ENCODE data around the gene MAPKAPK2. TPM values are rescaled to one million over a fixed set of nuclear protein-coding genes. Genes with fewer than 3 reads are reported as not detected.
A peak's percentile ranks its signal among the peaks of the same experiment; 100 is the strongest.

Gene MAPKAPK2
- total RNA-seq, 1 experiment from 2014 or later, result 27.9 TPM

DNA sequence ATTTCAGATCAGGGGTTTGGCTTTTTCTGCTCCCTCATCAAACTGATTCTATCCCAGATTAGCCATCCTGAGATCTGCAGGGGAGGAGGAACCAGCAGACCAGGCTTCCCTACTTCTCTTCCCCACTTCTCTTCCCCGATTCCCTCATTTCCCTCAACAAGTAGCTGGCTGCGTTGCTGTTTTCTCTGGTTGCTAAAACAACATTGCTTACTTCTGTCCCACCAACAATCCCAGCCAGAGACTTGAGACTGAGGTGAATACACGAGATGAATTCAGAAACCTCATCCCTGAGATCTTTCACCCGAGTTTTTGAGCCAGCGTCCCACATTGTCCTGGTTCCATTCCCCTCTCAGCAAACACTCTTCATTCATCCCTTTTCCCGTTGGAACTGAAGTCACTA is 27.0 kb upstream of the MAPKAPK2 start:
- DNase-seq (ENCODE audit: low read depth, low spot score), result no peak
- in situ Hi-C loops (cut with HindIII; ENCODE audit: low pct_unique_long_range_greater_than_20kb, low sequenced_read_pairs), result no loop called here

DNA sequence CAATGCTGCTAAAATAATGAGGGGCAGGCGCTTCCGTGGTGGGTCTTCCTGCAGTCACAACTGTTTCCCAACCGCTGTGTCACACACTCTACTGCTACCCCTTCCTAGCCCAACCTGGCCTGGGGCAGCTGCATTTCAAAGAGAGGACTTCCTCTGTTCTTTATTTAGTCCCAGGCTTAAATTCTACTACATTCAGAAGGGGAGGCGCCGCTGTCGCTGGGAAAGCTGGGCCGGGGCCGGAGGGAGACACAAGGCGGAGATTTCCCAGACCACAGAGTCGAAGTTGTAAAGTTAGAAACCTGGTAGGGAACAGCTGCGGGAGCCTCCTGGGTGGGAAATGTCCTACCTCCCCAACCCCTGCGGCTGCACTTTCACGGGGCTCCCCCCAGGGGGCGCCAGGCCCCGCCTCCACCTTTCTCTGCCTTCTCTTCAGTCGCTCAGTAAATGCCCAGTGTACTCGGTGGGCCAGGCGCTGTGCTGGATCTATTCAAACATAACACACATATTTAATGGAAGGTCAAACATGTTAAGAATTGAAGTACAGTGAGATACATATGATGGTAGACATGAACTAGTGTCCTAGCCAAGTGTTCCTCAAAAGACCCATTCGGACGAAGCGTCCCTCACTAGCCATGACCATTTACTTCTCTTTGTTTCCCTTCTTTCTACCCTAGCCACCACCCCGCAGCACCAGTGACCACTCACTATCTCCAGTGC is 26.3 kb upstream of the MAPKAPK2 start:
- in situ Hi-C loops (cut with HindIII; ENCODE audit: low pct_unique_long_range_greater_than_20kb, low sequenced_read_pairs), result no loop called here

DNA sequence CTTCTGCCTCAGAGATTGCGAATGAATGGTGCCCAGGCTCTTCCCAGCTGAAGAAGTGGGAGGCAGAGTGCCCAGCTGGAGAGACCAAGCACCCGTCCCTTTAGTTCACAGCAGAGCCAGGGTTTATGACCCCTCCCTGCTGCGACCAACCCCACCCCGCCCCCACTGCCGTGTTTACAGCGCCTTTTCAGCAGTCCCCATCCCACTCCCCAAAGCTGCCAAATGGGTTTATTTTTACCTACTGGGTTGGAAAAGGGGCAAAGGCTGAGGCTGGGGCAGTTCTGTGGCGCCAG is 25.8 kb upstream of the MAPKAPK2 start:
- no peak for DNase-seq (ENCODE audit: low read depth, low spot score)
- in situ Hi-C loops (cut with HindIII; ENCODE audit: low pct_unique_long_range_greater_than_20kb, low sequenced_read_pairs), result no loop called here

More for the DNA sequence above, 26.3 kb upstream of the MAPKAPK2 start:
- peak; percentile 55 for DNase-seq (ENCODE audit: low read depth, low spot score)

DNA sequence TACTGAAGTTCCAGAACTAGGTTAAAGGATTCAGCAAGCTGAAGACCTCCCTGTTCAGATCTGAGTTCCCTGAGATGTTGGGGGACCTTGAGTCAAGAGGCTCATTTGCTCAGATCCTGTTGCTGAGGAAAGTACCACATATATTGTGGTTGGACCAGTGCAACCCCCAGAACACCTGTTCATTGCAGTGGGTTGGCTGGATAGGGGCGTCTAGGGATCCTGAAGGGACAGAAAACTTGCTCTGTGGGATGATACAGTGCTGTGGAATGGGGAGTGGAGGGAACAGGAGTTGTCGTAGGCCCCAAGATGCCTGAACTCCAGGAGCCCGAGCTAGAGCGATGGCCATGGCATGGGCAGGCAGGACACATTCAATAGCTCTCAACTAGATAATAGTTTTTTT is 24.6 kb upstream of the MAPKAPK2 start:
- in situ Hi-C loops (cut with HindIII; ENCODE audit: low pct_unique_long_range_greater_than_20kb, low sequenced_read_pairs), result no loop called here
- DNase-seq (ENCODE audit: low read depth, low spot score), result no peak

DNA sequence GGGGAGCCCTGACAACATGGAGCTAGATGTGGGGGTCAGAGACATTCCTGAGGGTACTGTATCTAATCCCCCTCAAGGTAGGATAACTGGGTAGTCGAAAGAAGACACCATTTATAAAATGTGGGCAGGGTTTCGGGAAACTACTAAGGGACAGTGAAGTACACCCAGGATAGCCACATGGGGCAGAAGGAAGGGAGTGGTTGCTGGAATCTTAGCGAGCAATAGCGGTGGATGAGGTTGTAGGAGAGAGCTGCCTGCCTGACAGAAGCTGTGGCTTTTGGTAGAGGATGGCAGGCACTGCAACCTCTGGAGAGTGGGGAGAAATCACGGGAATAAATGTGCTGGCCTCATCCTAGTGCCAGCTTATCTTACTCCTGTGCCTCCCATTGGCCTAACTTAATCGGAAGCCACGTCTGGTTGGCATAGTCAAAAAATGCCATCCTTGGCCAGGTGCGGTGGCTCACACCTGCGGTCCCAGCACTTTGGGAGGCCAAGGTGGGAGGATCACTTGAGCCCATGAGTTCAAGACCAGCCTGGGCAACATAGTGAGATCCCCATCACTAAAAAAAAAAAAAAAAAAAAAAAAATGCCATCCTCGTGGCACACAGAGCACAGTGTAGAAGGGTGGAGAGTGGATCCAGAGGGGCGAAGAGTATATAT is 23.4 kb upstream of the MAPKAPK2 start:
- in situ Hi-C loops (cut with HindIII; ENCODE audit: low pct_unique_long_range_greater_than_20kb, low sequenced_read_pairs), result no loop called here
- DNase-seq (ENCODE audit: low read depth, low spot score), result no peak

DNA sequence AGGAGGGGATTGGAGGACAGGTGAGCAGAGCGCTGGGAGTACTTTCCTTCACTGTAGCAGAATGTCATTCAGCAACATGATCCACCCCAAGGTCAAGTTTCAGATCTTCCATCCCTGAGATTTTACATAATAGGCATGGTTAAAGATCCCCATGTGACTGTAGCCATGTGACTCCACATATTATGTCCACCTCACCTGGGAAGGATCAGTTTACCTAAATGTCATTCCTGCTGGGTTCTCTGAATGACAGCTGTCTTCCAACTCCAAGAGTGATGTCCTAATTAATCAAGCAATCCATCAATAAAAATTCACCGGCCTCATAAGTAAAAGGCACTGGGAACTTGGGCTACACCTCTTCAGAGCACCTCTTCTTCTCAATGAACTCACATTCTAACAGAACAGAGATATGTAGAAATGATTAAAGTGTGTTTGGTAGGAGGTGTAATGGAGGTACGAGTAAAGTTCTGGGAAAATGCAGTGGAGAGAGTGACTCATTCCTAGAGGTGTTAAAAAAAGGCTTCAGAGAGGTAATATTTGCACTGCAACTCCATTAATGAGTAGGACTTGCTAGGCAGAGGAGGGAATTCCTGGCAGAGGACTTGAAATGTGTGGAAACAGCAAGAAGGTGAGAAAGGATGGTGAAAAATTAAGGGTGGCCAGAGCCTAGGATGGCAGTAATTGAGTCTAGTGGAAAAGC is 22.2 kb upstream of the MAPKAPK2 start:
- DNase-seq (ENCODE audit: low read depth, low spot score), result no peak
- in situ Hi-C loops (cut with HindIII; ENCODE audit: low pct_unique_long_range_greater_than_20kb, low sequenced_read_pairs), result no loop called here

DNA sequence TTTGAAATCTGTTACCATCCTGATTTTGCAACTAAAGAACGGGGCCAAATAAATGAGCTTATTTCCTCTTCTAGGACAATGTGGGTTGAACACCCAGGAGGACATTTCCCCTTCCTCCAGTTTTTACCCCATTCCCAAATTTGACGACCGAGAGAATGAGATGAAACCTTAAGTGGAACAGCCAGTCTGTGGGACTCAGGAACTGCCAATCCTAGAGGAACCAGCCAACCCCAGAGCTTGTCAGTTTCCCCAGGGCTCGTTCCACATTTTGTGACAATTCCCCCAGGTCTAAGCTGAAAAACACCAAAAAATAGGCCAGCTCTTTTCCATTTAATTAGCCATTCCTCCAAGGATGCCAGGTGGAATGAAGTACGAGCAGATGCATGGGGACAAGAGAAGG is 21.3 kb upstream of the MAPKAPK2 start:
- in situ Hi-C loops (cut with HindIII; ENCODE audit: low pct_unique_long_range_greater_than_20kb, low sequenced_read_pairs), result no loop called here
- DNase-seq (ENCODE audit: low read depth, low spot score), result no peak

DNA sequence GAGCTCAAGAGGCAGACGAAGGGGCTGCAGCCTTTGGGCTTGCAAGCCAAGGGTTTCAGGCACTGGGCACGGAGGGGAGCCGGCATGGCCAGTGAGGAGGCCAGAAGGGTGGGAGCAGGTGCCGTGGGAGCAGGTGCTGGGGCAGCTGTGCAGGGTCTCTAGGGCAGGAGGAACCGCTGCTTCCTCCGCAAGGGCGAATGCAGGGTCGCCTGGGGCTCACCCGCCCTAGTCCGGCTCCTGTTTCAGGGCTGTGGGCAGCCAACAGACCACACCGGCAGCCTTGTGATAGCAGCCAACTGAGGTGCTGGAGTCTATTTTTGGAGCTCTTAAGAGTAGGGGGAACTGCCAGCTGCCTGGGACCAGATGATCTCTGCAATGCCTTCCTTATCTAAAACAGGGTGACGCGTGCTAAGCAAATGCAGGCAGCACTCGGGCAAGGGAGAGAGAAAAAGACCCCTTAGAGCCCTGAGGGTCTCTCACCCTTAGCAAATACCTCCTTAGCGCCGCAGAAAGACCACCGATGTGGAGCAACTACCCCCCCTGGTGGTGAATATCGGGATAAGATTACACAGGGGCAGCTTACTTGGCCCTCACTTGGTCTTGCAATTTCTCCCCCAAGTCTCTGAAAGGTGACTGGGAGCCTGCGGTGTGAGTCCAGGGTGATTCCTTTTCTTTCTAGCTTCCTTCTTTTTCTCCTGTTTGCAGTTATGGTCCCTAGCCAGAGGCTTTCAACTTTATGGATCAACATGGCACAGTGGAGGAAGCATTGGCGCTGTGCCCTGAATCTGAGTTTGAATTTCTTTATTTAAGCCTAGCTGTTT is 20.7 kb upstream of the MAPKAPK2 start:
- in situ Hi-C loops (cut with HindIII; ENCODE audit: low pct_unique_long_range_greater_than_20kb, low sequenced_read_pairs), result no loop called here
- peak; percentile 75 for DNase-seq (ENCODE audit: low read depth, low spot score)

DNA sequence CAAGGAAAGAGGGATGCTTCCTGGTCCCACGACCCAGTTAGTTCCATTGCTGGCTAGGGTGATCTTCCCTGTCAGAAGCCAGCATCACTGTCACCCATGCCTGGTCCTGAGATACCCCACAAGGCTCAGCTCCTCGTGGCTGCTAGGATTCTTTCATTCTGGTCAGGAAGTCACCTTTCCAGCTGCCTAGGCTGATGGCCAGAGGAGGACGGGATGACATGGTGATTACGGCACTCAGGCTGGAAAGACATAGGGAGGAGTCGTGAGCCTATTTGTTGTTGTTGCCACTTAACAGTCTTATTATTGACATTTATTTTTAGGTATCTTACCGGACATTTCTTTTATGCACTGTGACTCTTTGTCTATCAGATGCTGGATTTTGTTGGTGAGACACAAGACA is 20.0 kb upstream of the MAPKAPK2 start:
- no peak for DNase-seq (ENCODE audit: low read depth, low spot score)
- in situ Hi-C loops (cut with HindIII; ENCODE audit: low pct_unique_long_range_greater_than_20kb, low sequenced_read_pairs), result no loop called here

DNA sequence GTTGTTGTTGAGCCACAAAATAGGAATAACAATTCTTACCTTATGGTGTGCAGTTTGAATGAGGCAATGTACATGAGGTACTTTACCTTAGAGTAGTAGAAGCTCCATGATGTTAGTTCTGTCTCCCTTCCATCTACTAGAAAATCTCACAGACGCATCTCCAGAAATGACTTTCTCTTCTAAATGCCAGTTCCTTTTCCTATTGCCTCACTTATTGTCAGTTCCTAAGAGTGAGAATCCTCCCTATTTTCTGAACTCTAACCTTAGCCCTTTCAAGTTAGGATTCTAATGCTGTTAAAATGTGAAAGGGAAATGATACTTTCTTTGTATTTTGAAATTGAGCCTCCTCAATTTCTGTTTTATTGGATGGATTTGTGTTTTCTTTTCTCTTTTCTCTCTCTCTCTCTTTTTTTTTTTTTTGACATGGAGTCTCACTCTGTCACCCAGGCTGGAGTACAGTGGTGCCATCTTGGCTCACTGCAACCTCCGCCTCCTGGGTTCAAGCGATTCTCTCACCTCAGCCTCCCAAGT is 18.6 kb upstream of the MAPKAPK2 start:
- in situ Hi-C loops (cut with HindIII; ENCODE audit: low pct_unique_long_range_greater_than_20kb, low sequenced_read_pairs), result no loop called here
- no peak for DNase-seq (ENCODE audit: low read depth, low spot score)

DNA sequence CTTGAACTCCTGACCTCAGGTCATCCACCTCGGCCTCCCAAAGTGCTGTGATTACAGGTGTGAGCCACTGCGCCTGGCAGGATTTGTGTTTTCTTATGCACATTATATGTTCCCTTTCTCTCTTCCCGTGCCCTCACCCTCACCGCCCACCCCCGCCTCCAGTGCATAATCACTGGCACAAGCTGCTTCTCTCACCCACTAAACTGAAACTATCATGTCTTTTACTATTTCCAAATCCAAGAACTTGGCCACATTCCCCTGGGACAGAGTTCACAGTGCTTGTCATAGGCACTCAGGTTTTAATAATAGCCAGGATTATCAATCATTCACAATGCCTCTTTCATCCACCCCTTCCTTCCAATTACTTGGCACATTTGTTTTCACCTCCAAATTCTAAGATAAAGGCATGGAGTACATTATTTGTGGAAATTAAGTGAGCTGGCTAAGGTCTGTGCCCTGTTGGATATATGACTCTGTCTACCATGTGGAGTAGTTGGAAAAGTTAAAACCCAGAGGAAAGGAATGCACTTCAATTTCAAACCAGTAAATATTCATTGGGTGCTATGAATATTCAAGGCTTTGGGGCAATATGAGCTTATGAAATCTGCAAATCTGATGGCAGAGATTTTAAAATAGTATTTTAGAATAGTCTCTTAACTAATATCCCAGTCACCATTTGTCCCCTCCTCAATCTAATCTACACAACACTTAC is 17.6 kb upstream of the MAPKAPK2 start:
- no peak for DNase-seq (ENCODE audit: low read depth, low spot score)
- in situ Hi-C loops (cut with HindIII; ENCODE audit: low pct_unique_long_range_greater_than_20kb, low sequenced_read_pairs), result no loop called here

DNA sequence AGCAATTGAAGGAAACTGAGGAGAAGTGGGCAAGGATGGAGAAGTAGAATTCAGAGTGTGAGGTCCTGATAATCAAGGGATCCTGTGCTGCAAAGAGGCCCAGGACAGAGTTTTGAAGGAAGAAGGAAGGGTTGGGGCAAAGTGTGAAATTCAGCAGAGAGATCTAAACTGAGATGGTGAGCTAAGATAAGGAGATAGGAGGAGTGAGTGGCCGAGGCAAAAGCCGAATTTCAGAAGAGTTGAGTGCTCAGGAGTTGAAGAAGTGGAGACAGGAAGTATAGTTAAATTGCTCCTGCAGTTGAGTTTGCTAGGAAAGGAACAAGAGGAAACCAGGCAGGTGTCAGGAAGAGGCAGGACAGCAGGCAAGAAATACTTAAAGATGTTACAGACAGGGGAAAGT is 16.4 kb upstream of the MAPKAPK2 start:
- in situ Hi-C loops (cut with HindIII; ENCODE audit: low pct_unique_long_range_greater_than_20kb, low sequenced_read_pairs), result no loop called here

DNA sequence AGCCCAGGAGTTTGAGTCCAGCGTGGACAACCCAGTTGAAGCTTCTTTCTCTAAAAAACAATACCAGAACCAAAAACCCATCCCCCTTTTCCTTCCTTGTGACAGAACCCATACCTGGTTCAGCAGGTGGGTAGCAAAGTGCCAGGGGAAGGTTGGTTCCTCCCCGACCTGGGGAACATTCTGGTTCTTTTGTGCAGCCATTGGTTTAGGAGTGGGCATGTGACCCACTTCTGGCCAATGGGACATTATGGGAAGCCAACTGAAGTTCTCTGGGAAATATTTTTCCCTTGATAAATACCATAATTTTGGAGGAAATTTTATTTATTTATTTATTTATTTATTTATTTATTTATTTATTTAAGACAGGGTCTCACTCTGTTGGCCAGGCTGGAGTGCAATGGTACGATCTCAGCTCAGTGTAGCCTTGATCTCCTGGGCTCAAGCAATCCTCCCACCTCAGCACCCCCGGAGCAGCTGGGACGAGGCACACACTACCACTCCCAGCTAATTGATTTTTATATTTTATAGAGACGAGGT is 15.8 kb upstream of the MAPKAPK2 start:
- in situ Hi-C loops (cut with HindIII; ENCODE audit: low pct_unique_long_range_greater_than_20kb, low sequenced_read_pairs), result no loop called here
- no peak for DNase-seq (ENCODE audit: low read depth, low spot score)

More for the DNA sequence above, 16.4 kb upstream of the MAPKAPK2 start:
- DNase-seq (ENCODE audit: low read depth, low spot score), result no peak

DNA sequence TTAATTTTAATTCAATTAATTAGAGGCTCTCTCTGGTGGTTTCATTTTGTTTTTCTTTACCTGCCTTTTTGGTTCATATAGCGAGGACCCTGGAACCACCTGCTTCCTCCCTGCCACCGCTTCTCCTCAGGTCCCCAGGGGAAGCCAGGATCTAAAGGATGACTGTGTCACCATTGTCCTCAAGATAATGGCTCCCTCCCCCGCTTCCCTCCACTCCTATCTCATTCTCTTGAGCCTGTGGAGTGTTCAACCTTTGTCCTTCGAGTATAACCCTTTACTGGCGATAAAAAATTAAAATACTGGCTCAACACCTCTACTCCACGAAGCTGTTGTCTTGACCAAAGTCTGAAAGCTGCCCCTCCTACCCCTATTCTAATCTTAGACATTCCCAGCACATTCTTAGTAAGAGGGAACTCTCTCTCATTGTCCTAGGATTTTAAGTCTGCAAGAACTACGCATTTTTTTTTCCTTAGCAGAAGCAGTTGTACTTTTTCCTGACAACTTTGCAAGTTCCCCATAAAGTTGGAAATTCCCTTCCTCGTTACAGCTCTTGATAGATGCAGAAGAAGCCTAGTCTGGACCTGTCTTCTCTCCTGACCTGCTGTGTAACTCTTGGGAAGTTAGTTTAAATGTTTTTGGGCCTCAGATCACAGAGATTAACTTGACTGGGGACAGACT is 12.6 kb upstream of the MAPKAPK2 start:
- in situ Hi-C loops (cut with HindIII; ENCODE audit: low pct_unique_long_range_greater_than_20kb, low sequenced_read_pairs), result no loop called here

DNA sequence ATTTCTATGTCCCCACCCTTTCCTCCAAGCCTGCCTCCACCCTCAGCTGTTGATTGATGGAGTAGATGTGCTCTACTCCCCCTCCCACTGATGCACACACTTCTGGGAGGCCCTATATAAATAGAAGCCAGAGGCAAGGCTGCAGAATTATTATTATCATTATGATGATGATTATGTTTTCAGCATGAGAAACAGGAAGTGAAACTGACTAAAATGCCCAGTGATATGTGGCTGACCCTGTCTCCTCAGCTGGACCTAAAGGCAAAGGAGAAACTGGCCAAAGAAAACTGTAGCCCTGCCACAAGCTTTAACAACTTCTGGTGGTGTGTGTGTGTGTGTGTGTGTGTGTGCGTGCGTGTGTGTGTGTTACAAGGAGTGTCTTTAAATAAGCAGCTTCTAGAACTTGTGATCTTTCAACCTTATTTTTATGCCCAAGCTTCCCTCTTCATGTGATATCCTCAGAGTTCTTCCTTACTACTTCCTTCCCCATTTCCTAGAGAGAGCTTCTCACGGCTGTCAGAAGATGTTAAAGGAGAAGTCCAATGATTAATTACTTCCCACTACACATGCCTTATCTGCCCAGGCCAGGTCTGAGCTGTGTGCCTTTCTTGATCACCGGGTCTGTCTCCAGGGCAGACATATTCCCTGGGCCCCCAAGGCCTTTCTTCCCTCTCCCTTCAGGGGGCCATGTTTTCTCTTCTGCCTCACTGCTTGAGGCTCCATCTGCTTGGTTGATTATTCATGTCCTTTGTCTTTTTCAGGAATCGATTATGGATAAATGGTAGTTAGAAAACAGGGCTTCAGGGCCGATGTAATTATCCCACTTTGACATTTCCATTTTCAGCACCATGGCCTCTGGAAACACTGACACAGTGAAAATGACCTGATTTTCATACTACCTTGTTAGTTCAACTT is 11.6 kb upstream of the MAPKAPK2 start:
- no peak for DNase-seq (ENCODE audit: low read depth, low spot score)
- in situ Hi-C loops (cut with HindIII; ENCODE audit: low pct_unique_long_range_greater_than_20kb, low sequenced_read_pairs), result no loop called here

More for the DNA sequence above, 12.6 kb upstream of the MAPKAPK2 start:
- DNase-seq (ENCODE audit: low read depth, low spot score), result no peak

DNA sequence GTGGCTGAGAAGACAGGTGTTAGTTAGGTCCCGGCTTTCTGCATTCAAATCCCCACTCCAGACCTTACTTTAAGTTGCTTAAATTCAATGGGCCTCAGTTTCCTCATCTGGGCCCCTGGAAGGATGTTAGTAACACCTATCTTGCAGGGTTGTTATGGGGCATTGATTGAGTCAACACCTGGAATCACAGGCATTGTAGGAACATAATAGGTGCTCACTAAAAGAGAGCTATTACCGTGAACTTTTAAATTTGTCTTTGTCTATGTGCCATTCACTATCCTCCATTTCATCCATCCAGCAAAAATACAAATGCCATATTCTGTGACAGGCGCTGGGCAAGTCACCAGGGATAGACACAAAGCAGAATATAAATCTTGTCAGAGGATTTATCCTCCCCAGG is 10.5 kb upstream of the MAPKAPK2 start:
- no peak for DNase-seq (ENCODE audit: low read depth, low spot score)
- in situ Hi-C loops (cut with HindIII; ENCODE audit: low pct_unique_long_range_greater_than_20kb, low sequenced_read_pairs), result no loop called here

All from SK-MEL-5 (cell line).